Measurements from ENCODE around the gene ZNF778.
A peak's percentile ranks its signal among the peaks of the same experiment; 100 is the strongest.
"Not testable (repeated sequence)": the region's sequence is repeated elsewhere in the genome, so short reads cannot be mapped to it uniquely, and the experiment has no call there.

The ZNF778 gene

GRCh38 chr16:89219365-89219764 is 1.9 kb downstream of the ZNF778 start:
- DNase-seq = no peak

- DNase-seq = no peak
Measured at GRCh38 chr16:89221604-89222003, 4.1 kb downstream of the ZNF778 start.

- DNase-seq = no peak
Measured at GRCh38 chr16:89222931-89223330, 5.4 kb downstream of the ZNF778 start.

- DNase-seq = no peak
Measured at GRCh38 chr16:89224665-89225064, 7.2 kb downstream of the ZNF778 start.

GRCh38 chr16:89230255-89230654 is 12.8 kb downstream of the ZNF778 start:
- DNase-seq = no peak

GRCh38 chr16:89232107-89232506 is 14.6 kb downstream of the ZNF778 start:
- DNase-seq = no peak

GRCh38 chr16:89233678-89234490 is 16.4 kb downstream of the ZNF778 start:
- no peak for DNase-seq

GRCh38 chr16:89237733-89238132 is 20.2 kb downstream of the ZNF778 start:
- no peak for DNase-seq

- DNase-seq = peak; percentile 51 to 57
Measured at GRCh38 chr16:89241187-89242007, 23.9 kb downstream of the ZNF778 start.

- DNase-seq = no peak
Measured at GRCh38 chr16:89242795-89243200, 25.3 kb downstream of the ZNF778 start.

GRCh38 chr16:89243664-89244063 is 26.2 kb downstream of the ZNF778 start:
- DNase-seq = no peak

- DNase-seq = not testable (repeated sequence)
Measured at GRCh38 chr16:89244264-89244663, 26.8 kb downstream of the ZNF778 start.

GRCh38 chr16:89244754-89245153 is 27.3 kb downstream of the ZNF778 start:
- no peak for DNase-seq

GRCh38 chr16:89246383-89246902 is 28.9 kb downstream of the ZNF778 start:
- no peak for DNase-seq

- DNase-seq = peak; percentile 99 to 100
Measured at GRCh38 chr16:89246903-89247733, 29.6 kb downstream of the ZNF778 start.

GRCh38 chr16:89247734-89248075 is 30.2 kb downstream of the ZNF778 start:
- not testable (repeated sequence) for DNase-seq

- no peak for DNase-seq
Measured at GRCh38 chr16:89248196-89248982, 30.9 kb downstream of the ZNF778 start.

- no peak for DNase-seq
Measured at GRCh38 chr16:89253548-89254287, 36.2 kb downstream of the ZNF778 start.

- peak; percentile 67 to 70 for DNase-seq
Measured at GRCh38 chr16:89256651-89257254, 39.2 kb downstream of the ZNF778 start.

GRCh38 chr16:89257281-89257731 is 39.8 kb downstream of the ZNF778 start:
- DNase-seq = peak in 1 of 2 donors; percentile 11

All from stimulated activated CD4-positive, alpha-beta T cell treated with anti-CD3 and anti-CD28 coated beads, Interleukin-2, amount 100 ng/mL, for 48 hours (primary cell).